Raji (cell line): Measurements from ENCODE around the gene SLC41A3.

Experiments
- POLR2A ChIP-seq: IDR thresholded peaks from 2 replicates; pipeline ENCODE4 v1.6.1; 2011; ENCODE audit warnings: low read depth, low read length, control low read depth; ENCODE audit not compliant: insufficient read depth

The SLC41A3 gene

DNA sequence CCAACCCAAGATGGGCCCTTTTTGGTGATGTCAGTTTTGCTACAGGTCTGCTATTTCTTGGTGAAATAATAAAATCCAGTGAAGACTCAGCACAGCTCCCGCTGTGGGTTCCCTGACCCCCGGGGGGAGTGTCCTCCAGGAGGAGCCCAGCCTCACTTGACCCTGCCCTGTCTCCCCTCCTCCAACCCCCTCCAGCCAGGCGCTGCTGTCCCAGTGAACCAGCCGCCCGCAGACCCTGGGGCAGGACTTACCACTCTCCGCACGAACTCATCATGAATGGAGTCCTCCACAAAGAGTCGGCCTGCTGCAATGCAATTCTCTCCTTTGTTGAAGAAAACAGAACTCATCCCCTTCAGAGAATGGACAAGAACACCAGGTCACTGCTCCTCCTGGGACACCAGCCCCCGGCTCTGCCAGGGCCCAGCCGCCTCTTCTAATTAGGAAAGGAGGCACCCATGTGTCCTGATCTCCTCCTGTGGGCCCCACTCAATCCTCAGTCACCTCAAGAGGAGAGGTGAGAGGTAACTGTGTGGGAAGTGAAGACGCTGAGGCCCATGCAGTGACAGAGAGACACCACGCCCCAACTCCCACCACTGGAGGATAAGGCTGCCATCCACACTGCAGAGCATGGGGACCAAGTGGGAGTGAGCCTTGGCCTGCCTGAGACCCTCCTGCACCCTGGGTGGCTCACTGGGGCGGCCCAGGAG lies 28.8 kb upstream of the SLC41A3 start:
- no peak for TF ChIP-seq POLR2A

DNA sequence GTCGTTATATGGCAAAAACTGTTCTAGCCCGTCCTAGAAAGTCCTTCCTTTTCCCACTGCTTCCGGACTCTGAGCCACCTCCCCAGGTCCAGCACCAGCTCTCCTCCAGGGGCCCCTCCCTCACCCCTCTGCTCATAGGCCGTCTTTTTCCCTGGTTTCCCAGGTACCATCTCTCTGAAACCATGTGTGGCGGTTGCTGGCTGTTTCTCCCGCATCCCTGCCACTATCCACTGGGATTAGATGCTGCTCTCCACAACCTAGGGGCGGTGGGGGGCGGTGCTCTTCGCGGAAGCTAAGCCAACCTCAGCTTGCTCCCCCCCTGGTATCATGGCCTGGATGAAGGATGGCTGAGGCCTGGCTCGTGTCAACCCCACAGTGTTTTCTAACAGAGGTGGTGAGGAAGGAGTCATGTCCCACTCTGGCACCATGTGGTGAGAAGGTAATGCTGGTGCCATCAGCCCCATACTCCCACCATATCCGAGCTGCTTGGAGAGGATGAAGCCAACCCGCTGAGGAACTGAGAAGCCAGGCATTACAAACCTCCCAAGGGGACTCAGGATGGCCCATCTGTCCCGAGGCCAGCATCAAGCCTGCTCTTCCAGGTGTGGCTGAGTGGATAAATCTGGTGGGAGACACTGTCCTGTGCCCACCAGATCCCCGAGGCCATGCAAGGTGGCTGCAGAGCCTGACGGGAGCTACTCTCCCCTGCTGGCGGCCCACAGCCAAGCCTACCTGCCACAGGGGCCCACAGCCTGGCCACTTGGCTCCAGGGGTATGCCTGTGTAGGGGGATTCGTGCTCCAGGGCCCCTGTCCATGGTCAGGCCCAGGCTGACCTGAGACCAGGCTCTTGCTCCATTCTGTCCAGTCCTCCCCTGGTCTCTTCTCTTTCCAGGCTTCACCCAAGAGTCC lies 27.9 kb upstream of the SLC41A3 start:
- TF ChIP-seq POLR2A, result no peak

DNA sequence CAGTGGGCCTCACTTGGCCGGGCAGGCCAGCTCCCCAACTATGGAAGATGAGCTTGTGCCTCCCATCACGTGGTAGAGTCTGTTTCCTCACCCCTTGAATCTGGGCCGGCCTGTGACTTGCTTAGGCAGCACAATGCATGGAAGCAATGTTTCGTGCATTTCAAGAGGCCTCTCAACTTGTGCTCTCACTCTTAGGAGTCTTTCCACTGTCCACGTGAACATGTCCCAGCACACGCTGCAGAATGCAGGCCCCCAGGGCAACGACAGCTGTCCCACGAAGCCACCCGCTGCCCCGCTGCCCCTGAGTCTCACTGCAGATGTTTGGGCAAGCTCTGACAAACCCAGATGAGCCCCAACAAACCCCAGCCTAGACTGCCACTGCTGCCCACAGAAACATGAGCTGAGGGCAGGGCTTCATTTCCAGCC lies 27.2 kb upstream of the SLC41A3 start:
- TF ChIP-seq POLR2A, result no peak

DNA sequence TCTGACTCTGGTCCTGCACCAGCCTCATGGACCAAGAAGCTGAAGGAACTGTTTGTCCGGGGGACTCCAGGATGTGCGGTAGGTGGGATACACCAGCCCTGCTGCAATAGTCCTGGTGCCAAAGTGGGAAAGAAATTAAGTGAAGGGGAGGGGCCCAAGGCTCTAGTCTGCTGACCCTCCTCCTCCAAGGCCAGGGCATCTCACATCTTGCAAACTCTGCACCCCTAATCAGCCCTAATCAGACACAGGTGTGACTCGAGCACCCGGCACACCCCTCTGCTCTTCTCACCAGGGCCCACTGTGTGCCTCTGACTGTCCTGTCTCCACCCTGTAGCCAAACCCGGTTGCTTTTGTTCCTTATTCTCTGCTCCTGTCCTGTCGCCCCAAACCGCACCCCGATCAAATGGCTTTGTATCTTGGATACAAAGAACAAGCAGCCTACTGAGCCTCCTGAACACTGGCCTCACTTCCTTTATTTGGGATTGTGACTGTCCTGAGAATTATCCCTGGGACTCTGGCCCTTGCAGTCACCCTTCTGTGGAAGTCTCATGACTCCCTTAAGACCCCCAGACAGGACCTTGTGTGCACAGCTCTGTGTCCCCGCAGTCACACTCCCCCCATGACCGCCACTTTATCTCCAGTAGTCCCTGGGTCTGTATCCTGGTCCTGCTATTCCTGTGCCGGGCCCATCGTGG lies 26.7 kb upstream of the SLC41A3 start:
- no peak for TF ChIP-seq POLR2A

DNA sequence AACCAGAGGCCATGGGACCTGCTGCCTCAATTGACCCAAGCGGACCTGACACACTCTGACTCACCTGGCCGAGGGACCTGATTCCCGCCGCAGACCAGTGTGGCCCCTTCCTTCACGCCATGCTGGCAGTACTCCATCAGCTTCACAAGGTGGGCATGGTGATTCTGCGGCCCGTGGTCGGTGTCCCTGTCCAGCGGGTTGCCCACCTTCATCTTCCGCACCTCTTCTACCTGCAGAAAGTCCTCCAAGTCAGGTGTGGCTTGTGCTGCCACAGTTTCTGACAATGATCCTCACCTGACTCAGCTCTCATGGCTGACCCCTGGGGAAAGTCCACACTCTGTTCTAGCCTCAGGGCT lies 25.9 kb upstream of the SLC41A3 start:
- TF ChIP-seq POLR2A, result no peak

DNA sequence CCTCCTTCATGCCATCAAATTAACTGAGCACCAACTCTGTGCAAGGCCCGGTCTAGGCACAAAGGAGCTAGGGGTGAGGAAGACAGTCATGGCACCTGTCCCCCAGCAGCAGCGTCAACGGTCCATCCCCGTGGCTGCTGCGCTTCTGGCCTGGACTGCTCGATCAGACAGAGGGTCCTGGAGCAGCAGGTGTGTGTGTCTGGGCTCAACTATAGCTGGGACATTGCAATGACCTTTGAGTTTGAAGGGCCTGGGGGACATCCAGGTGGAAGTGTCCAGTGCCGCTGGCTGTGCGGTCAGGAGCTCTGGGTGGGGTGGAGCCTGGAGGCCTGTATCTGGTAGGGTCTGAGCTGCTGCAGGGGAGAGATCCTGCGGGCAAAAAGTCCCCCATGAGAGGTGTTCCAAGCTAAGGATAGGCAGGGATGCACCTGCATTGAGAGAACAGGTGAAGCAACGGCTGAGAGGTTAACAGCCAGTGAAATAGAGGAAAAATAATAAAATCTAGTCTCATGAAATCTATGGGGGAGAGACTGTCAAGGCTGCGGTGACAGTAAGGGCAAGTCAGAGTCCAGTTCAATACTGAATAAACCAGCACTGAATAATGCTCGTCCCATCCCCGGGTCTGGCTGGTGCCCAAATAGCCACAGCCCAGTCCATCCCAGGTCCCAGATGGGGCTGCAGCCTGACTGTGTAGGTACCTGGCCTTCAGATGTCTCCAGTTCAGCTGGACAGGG lies 25.4 kb upstream of the SLC41A3 start:
- no peak for TF ChIP-seq POLR2A

DNA sequence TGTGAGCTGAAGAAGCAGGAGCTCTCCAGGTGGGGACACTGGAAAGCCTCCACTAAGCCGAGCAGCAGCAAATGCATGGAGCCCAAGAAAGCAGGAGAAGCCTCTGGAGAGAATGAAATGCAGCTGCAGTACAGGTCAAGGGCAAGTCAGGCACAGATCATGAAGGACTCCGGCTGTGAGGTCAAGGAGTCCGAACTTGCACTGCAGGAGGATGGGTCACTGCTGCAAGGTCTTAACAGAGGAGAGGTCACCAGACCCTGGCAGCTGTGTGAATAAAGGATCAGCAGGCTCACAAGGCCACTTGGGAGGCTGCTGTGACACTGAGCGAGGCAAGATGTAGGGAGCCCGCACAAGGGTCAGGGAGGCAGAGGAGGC lies 24.7 kb upstream of the SLC41A3 start:
- no peak for TF ChIP-seq POLR2A

DNA sequence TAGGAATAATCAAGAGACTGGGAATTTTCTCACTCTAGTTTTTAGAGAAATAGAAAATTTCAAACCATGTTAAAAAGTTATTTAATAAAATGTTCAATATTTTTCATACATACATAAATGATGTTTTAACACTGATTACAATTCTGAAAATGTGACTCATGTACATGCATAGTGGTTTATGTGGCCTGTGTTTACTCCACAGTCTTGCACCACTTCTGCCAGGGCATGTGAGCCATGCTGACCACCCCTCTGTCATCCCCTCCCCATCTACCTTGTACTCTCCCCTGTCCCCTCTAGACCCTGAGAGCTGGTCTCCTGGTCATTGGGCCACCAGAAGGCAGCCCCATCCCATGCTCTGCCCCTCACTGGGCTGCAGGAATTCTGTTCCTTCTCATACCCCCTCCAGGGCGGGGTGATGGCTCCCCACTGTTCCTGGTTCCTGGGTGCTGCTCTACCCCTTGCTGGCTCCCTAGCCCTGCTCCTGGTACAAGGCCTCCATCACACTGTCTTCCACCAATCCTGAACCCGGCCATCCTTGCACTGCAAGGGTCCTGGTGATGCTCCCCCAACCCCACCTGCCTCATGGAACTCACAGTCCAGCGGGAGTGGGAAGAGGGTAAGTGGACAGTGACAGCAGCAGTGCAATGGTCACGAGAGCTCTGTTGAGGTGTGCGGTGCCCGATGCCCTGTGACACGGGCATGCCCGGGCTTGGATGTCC lies 24.2 kb upstream of the SLC41A3 start:
- TF ChIP-seq POLR2A, result no peak

DNA sequence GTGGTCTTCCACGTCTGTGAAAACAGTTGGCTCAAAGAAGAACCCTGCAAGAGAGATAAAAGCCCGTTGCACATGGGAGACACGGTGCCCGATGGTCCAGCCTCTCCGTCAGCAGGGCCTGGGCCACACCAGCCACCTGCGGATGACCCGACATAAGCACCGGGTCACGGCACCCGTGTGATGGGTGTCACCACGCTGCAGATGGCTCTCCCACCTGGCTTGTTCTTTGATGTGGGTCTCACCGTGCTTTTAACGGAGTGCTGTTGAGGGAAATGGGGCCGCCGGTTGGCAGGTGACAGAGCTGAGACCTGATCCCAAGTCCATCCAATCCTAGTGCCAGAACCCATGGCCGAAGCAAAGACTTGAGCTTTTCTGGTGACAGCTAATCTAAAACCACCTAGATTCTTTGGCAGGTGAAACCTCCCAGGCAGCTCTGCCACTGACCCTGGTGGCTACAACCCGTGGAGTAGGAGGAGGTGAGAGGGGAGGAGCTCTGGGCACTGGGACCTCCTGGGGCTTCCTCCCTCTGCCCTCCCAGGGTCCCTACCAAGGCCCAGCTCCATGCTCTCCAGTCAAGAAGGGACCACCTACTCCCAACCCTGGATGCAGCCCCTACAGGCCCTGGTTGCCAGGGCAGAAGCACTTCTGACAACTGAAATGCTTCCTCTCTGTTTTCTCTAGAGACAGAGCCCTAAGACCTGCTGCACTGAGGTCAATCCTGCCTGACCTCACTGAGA lies 23.4 kb upstream of the SLC41A3 start:
- TF ChIP-seq POLR2A, result no peak

DNA sequence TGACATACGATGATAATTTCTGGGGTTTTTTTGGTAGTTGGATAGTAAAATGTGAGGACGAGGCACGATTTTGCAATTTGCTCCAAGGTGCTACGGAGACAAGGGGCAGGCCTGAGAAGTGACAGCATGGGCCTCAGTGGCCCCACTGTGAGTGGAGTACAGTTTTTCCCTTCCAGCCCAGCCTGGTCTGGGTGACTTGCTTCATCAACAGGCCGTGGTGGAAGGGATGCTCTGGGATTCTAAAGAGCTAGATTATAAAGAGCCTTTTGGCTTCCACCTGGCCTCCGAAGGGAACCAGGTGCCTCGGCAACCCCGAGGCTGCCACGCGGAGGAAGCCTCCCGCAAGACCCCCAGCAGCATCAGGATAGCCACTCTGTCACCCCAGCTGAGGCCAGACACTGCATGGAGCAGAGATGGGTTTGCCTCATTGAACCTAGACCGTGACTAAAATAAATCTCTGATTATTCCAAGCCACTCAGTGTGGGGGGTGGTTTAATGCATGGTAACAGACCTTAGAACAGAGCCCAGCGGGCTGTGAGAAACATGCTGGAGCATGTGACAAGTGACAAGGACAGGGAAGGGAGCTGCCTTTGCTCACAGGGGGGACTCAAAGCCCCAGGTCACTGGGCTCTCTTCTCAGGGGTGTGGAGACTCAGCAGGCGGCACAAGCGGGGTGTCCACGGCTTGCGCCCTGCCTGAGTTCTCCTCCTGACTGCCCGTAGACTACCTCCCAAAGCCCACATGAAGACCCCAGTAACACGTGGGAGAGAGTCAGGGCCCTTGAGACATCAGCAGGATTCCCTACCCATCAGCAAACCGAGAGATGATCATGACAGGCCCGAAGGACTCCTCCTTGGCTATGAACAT lies 22.6 kb upstream of the SLC41A3 start:
- no peak for TF ChIP-seq POLR2A

DNA sequence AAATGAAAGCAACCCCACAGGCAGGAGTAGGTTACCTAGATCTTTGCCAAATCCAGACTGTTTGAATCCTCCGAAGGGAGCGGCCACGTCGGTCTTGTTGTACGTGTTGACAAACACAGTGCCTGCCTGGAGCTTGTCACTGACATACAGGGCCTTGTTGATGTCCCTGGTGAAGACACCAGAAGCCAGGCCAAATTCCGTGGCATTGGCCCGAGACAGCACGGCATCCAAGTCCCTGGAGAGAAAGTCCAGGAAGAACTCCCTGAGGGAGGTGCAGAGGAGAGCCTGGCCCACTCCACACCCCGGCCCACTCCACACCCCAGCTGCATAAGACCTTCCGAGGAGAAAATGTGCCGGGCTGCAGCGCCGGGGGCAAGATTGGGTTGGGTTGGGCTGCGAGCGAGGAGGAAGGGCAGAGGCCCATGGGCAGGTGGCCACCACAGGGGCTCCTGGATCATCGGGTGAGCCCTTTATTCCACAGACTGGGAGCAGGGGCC lies 21.8 kb upstream of the SLC41A3 start:
- TF ChIP-seq POLR2A, result no peak

DNA sequence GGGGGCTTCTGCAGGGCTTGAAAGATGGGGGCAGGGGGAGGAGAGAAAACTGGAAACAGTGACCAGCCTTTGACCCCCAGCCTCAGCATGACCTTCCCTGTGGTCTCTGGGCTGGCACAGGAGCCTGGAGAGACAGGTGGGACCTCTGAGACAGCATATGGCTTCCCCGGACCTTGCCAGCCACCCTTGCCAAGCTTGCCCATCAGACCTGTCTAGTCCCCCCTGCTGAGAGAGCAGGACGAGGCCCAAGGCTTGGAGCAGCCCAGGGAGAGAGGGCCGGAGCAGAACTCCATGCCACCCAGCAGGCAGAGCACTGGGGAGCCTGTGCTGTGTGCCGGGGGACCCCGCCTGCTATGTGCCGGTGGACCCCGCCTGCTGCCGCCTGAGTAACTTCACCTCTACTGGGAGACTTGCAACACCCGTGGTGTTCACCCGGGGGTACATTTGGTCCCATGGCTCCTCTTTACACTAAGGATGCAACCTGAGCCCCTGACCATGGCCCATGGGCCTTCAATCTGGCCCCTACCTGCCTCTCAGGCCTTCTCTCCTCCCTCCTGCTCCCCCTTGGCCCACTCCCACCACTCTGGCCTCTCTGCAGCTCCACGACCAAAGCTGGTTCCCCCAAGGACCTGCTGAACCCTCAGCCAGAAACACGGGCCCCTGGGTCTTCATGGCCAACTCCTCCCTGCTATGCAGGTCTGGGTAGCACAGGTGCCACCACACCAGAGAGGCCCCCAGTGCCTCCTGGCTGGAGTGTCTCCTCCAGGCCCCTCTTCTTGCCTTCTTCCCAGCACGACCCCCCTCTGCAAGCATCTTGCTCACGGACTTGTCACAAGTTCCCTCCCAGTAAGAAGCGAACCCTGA lies 21.1 kb upstream of the SLC41A3 start:
- no peak for TF ChIP-seq POLR2A
